HG03103 (cell line): ENCODE results near the gene SLBP.

Experiments
- ATAC-seq: cut with Tn5 transposase; IDR thresholded peaks from one replicate; pipeline ENCODE4 v1.9.1; 2021; ENCODE audit warnings: low read depth; ENCODE audit not compliant: unreplicated experiment

The SLBP gene

GRCh38 chr4:1658581-1658980 is 53.5 kb downstream of the SLBP start:
- no peak for ATAC-seq

- ATAC-seq = no peak
These were observed 54.0 kb downstream of the SLBP start for GRCh38 chr4:1658146-1658545.

GRCh38 chr4:1656986-1657385 is 55.1 kb downstream of the SLBP start:
- ATAC-seq = no peak

- ATAC-seq = no peak
These were observed 56.0 kb downstream of the SLBP start for GRCh38 chr4:1656132-1656531.

GRCh38 chr4:1655676-1656075 is 56.4 kb downstream of the SLBP start:
- no peak for ATAC-seq

- no peak for ATAC-seq
These were observed 57.0 kb downstream of the SLBP start for GRCh38 chr4:1655081-1655480.

GRCh38 chr4:1654216-1654955 is 57.7 kb downstream of the SLBP start:
- ATAC-seq = no peak

GRCh38 chr4:1653776-1654175 is 58.3 kb downstream of the SLBP start:
- ATAC-seq = no peak

GRCh38 chr4:1652088-1652487 is 60.0 kb downstream of the SLBP start:
- no peak for ATAC-seq

- no peak for ATAC-seq
These were observed 60.5 kb downstream of the SLBP start for GRCh38 chr4:1651609-1652008.

GRCh38 chr4:1648962-1649361 is 63.2 kb downstream of the SLBP start:
- ATAC-seq = no peak

- ATAC-seq = no peak
These were observed 64.7 kb downstream of the SLBP start for GRCh38 chr4:1647432-1647831.

GRCh38 chr4:1646690-1647089 is 65.4 kb downstream of the SLBP start:
- no peak for ATAC-seq

GRCh38 chr4:1644891-1645657 is 67.0 kb downstream of the SLBP start:
- no peak for ATAC-seq

GRCh38 chr4:1643971-1644735 is 68.0 kb downstream of the SLBP start:
- ATAC-seq = no peak
